NCI-H1436 (cell line): ENCODE measurements around the gene NF1.
"Not testable (repeated sequence)": the region's sequence is repeated elsewhere in the genome, so short reads cannot be mapped to it uniquely, and the experiment has no call there.

Experiments used
- DNase-seq: peaks from one replicate; lab custom pipeline; 2025; lab: John Stamatoyannopoulos, UW

NF1 gene

GRCh38 chr17:31328160-31328535 is 233.4 kb downstream of the NF1 start:
- no peak for DNase-seq

GRCh38 chr17:31329221-31329620 is 234.4 kb downstream of the NF1 start:
- no peak for DNase-seq

GRCh38 chr17:31339906-31340661 is 245.3 kb downstream of the NF1 start:
- no peak for DNase-seq

GRCh38 chr17:31345191-31345747 is 250.5 kb downstream of the NF1 start:
- DNase-seq: not testable (repeated sequence)

GRCh38 chr17:31349454-31349853 is 254.7 kb downstream of the NF1 start:
- DNase-seq: no peak

GRCh38 chr17:31355935-31356334 is 261.2 kb downstream of the NF1 start:
- DNase-seq: no peak

- DNase-seq: no peak
Observed at GRCh38 chr17:31357091-31357490, 262.3 kb downstream of the NF1 start.

- no peak for DNase-seq
Observed at GRCh38 chr17:31357839-31358394, 263.1 kb downstream of the NF1 start.

GRCh38 chr17:31364012-31364411 is 269.2 kb downstream of the NF1 start:
- DNase-seq: no peak

GRCh38 chr17:31366088-31366487 is 271.3 kb downstream of the NF1 start:
- no peak for DNase-seq

- no peak for DNase-seq
Observed at GRCh38 chr17:31369266-31369665, 274.5 kb downstream of the NF1 start.

- DNase-seq: no peak
Observed at GRCh38 chr17:31371511-31372097, 276.8 kb downstream of the NF1 start.

- peak; percentile 53 for DNase-seq
Observed at GRCh38 chr17:31373150-31374093, 278.6 kb downstream of the NF1 start.

GRCh38 chr17:31374094-31374447 is 279.3 kb downstream of the NF1 start:
- no peak for DNase-seq

GRCh38 chr17:31374503-31374902 is 279.7 kb downstream of the NF1 start:
- DNase-seq: no peak

GRCh38 chr17:31378638-31379037 is 283.9 kb downstream of the NF1 start:
- DNase-seq: no peak

GRCh38 chr17:31379597-31380205 is 284.9 kb downstream of the NF1 start:
- DNase-seq: no peak

- DNase-seq: no peak
Observed at GRCh38 chr17:31381165-31381668, 286.4 kb downstream of the NF1 start.

- DNase-seq: not testable (repeated sequence)
Observed at GRCh38 chr17:31382668-31383275, 288.0 kb downstream of the NF1 start.

GRCh38 chr17:31383488-31383887 is 288.7 kb downstream of the NF1 start:
- DNase-seq: not testable (repeated sequence)
